ENCODE measurements around the gene KIAA0930. TPM values are rescaled to one million over a fixed set of nuclear protein-coding genes. Genes with fewer than 3 reads are reported as not detected.

The KIAA0930 gene
- polyA plus RNA-seq, 1 donor from 2014 or later, result 129 TPM

DNA sequence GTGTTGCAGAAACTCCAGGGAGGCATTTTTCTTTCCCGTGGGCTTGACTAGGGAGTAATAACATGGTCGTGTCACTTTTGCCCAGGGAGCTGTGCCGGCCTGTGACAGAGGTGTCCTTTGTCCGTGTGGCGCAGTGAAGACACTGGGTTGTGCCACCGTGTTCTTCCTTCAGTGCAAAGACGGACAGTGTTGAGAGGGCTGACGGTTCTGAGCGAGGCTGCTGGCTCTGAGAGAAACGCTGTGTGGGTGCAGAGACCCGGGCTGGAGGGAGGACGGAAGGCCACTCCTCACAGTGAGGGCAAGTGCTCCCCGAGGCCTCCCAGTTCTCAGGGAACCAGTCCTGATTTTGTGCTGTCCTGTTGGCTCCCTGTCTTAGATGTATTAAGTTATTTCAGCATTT lies 56.7 kb downstream of the KIAA0930 start:
- H3K9me3 ChIP-seq (ENCODE audit: low read length), result no peaks in the 10 kb centered on the region
- H3K9ac ChIP-seq (ENCODE audit: low read length), result no peak overlapping the region
- no peaks in the 10 kb centered on the region for H3K27me3 ChIP-seq (ENCODE audit: insufficient read depth, low read depth, low read length)
- TF ChIP-seq RAD21 (conservative IDR thresholded peaks at IDR 0.05) (no peak), POLR2AphosphoS5 (IDR thresholded peaks at IDR 0.05) (no peak), EP300 (conservative IDR thresholded peaks at IDR 0.05; ENCODE audit: poor library complexity, severe bottlenecking) (no peak), CTCF (IDR thresholded peaks at IDR 0.05; ENCODE audit: poor library complexity, severe bottlenecking) (no peak), SMC3 (conservative IDR thresholded peaks at IDR 0.05; ENCODE audit: poor library complexity) (no peak), EZH2 (IDR thresholded peaks at IDR 0.05; ENCODE audit: borderline replicate concordance, insufficient read depth, low read length, poor library complexity, severe bottlenecking) (no peak), REST (IDR thresholded peaks at IDR 0.05; ENCODE audit: borderline replicate concordance) (no peak), TAF1 (IDR thresholded peaks at IDR 0.05; ENCODE audit: low read depth) (no peak), MXI1 (conservative IDR thresholded peaks at IDR 0.05; ENCODE audit: poor library complexity, severe bottlenecking) (no peak)
- H3K4me3 ChIP-seq (ENCODE audit: low read length), result no peak overlapping the region
- peaks cover 9% of the 10 kb centered on the region for H3K79me2 ChIP-seq (replicated peaks; ENCODE audit: insufficient read depth, low read length)
- H3K36me3 ChIP-seq (ENCODE audit: insufficient read depth, low read length), result peaks cover 7% of the 10 kb centered on the region
- H3K27ac ChIP-seq (ENCODE audit: low read length), result no peak overlapping the region
- no peaks in the 10 kb centered on the region for H3K9me2 ChIP-seq (ENCODE audit: insufficient read depth, low read length)
- H4K20me1 ChIP-seq (ENCODE audit: insufficient read depth), result no peaks in the 10 kb centered on the region
- no peaks in the 10 kb centered on the region for H3F3A ChIP-seq (ENCODE audit: insufficient read depth, low read length, poor library complexity, severe bottlenecking)
- H3K4me2 ChIP-seq (ENCODE audit: low read length), result no peak overlapping the region
- no peak overlapping the region for H2AFZ ChIP-seq (ENCODE audit: low read depth, low read length)

DNA sequence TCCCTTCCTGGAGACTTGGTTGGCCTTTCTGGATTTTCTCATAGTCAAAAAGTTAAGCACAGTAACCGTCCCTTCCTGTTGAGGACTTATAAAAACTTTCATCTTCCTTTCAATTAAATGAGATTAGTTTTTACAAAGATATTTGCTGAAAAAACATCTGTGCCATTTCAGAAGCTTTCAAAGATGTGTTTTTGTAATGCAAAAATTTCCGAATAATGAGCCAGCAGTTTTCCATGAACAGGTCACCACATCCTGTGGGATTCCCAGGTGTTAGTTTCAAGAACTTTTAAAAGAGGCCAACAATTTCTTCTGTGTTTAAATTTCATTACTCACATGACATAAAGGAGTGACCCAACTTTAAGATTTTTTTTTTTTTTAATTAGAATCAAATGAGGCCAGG lies 58.9 kb downstream of the KIAA0930 start:
- Histone ChIP-seq H3K9me2 (ENCODE audit: insufficient read depth, low read length) (no peaks in the 10 kb centered on the region), H3K4me3 (ENCODE audit: low read length) (no peak overlapping the region), H3K27ac (ENCODE audit: low read length) (no peak overlapping the region), H3F3A (ENCODE audit: insufficient read depth, low read length, poor library complexity, severe bottlenecking) (no peaks in the 10 kb centered on the region), H3K9ac (ENCODE audit: low read length) (no peak overlapping the region), H2AFZ (ENCODE audit: low read depth, low read length) (no peak overlapping the region), H3K36me3 (ENCODE audit: insufficient read depth, low read length) (peaks cover 7% of the 10 kb centered on the region), H3K27me3 (ENCODE audit: insufficient read depth, low read depth, low read length) (no peaks in the 10 kb centered on the region), H3K4me2 (ENCODE audit: low read length) (no peak overlapping the region), H3K79me2 (replicated peaks; ENCODE audit: insufficient read depth, low read length) (peaks cover 9% of the 10 kb centered on the region), H4K20me1 (ENCODE audit: insufficient read depth) (no peaks in the 10 kb centered on the region), H3K9me3 (ENCODE audit: low read length) (no peaks in the 10 kb centered on the region)
- TF ChIP-seq SMC3 (conservative IDR thresholded peaks at IDR 0.05; ENCODE audit: poor library complexity), result no peak
- TF ChIP-seq RAD21 (conservative IDR thresholded peaks at IDR 0.05), result no peak
- TF ChIP-seq MXI1 (conservative IDR thresholded peaks at IDR 0.05; ENCODE audit: poor library complexity, severe bottlenecking), result no peak

DNA sequence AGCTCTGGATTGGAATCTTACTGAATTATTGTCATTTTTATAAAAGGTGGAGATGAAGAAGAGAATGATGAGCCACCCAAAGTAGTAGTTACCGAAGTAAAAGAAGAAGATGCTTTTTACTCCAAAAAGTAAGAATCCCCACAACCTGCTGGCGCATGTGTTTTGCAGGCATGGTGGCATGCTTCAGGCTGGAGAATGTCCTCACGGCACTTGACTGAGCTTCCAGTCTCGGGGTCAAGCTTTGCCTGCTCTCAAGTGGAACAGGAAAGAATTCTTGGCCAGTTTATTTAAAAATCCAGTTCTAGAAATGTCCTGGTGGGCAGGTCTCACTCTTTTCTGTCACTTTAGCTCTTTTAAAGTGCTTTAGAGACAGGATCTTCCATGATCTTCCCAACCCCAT lies 59.5 kb downstream of the KIAA0930 start:
- Histone ChIP-seq H3K27ac (ENCODE audit: low read length) (no peak overlapping the region), H3K4me3 (ENCODE audit: low read length) (no peak overlapping the region), H3K4me2 (ENCODE audit: low read length) (no peak overlapping the region), H3K36me3 (ENCODE audit: insufficient read depth, low read length) (peaks cover 7% of the 10 kb centered on the region), H3K79me2 (replicated peaks; ENCODE audit: insufficient read depth, low read length) (peaks cover 9% of the 10 kb centered on the region), H3K9ac (ENCODE audit: low read length) (no peak overlapping the region), H2AFZ (ENCODE audit: low read depth, low read length) (no peak overlapping the region), H3K27me3 (ENCODE audit: insufficient read depth, low read depth, low read length) (no peaks in the 10 kb centered on the region), H3F3A (ENCODE audit: insufficient read depth, low read length, poor library complexity, severe bottlenecking) (no peaks in the 10 kb centered on the region), H3K9me2 (ENCODE audit: insufficient read depth, low read length) (no peaks in the 10 kb centered on the region), H3K9me3 (ENCODE audit: low read length) (no peaks in the 10 kb centered on the region), H4K20me1 (ENCODE audit: insufficient read depth) (no peaks in the 10 kb centered on the region)
- TF ChIP-seq EZH2 (IDR thresholded peaks at IDR 0.05; ENCODE audit: borderline replicate concordance, insufficient read depth, low read length, poor library complexity, severe bottlenecking) (no peak), EP300 (conservative IDR thresholded peaks at IDR 0.05; ENCODE audit: poor library complexity, severe bottlenecking) (no peak), POLR2AphosphoS5 (IDR thresholded peaks at IDR 0.05) (no peak), CTCF (IDR thresholded peaks at IDR 0.05; ENCODE audit: poor library complexity, severe bottlenecking) (no peak), TAF1 (IDR thresholded peaks at IDR 0.05; ENCODE audit: low read depth) (no peak), SMC3 (conservative IDR thresholded peaks at IDR 0.05; ENCODE audit: poor library complexity) (no peak), RAD21 (conservative IDR thresholded peaks at IDR 0.05) (no peak), REST (IDR thresholded peaks at IDR 0.05; ENCODE audit: borderline replicate concordance) (no peak), MXI1 (conservative IDR thresholded peaks at IDR 0.05; ENCODE audit: poor library complexity, severe bottlenecking) (no peak)

Measured in neural cell (in vitro differentiated cells).